ENCODE results near the gene PTBP2. TPM values are rescaled to one million over a fixed set of nuclear protein-coding genes. Genes with fewer than 3 reads are reported as not detected.

PTBP2 gene
- total RNA-seq, 1 donor from 2014 or later: 40.6 TPM

DNA sequence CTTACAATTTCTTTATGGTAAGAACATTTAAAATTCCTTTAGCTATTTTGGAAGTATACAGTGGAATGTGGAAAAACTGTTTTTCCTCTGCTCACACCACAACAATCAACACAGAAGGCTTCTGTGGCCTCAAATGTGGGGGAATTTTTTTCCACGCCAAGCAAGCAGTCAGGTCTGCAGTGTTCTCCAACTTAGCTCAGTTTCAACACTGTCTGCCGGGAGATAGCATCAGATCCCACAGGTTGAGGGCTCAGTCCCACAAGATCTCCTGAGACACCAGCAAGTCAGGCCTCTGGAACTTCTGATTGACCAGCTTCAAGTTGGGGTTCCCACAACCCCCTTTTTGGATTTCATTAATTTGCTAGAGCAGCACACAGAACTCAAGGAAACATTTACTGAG is 50.3 kb downstream of the PTBP2 start:
- no peaks in the 10 kb centered on the region for H3K27me3 Mint-ChIP-seq
- TF ChIP-seq, protein P1, sequence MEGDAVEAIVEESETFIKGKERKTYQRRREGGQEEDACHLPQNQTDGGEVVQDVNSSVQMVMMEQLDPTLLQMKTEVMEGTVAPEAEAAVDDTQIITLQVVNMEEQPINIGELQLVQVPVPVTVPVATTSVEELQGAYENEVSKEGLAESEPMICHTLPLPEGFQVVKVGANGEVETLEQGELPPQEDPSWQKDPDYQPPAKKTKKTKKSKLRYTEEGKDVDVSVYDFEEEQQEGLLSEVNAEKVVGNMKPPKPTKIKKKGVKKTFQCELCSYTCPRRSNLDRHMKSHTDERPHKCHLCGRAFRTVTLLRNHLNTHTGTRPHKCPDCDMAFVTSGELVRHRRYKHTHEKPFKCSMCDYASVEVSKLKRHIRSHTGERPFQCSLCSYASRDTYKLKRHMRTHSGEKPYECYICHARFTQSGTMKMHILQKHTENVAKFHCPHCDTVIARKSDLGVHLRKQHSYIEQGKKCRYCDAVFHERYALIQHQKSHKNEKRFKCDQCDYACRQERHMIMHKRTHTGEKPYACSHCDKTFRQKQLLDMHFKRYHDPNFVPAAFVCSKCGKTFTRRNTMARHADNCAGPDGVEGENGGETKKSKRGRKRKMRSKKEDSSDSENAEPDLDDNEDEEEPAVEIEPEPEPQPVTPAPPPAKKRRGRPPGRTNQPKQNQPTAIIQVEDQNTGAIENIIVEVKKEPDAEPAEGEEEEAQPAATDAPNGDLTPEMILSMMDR (conservative IDR thresholded peaks at IDR 0.05): no peak
- H3K4me3 Mint-ChIP-seq: no peak overlapping the region
- no peaks in the 10 kb centered on the region for H3K9me3 Mint-ChIP-seq
- no peaks in the 10 kb centered on the region for H3K4me1 Mint-ChIP-seq (ENCODE audit: unreplicated experiment)
- peaks cover 21% of the 10 kb centered on the region for H3K36me3 Mint-ChIP-seq
- no peak for DNase-seq (ENCODE audit: extremely low spot score, unreplicated experiment)
- H3K27ac Mint-ChIP-seq: no peak overlapping the region

DNA sequence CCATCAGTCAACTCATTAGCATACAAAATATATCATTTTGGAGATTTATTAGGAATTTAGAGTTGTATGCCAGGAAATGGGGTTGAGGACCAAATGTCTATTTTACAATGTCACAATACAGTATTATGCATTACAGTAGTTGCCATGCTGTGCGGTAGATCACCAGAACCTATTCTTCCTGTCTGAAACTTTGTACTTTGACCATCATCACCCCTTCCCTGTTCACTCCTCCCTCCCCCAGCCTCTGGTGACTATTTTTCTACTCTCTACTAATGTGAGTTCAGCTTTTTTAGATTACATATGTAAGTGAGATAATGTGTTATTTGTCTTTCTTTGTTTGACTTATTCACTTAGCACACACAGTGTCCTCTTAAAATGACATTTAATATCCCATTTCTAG is 50.8 kb downstream of the PTBP2 start:
- H3K9me3 Mint-ChIP-seq: no peaks in the 10 kb centered on the region
- no peak for DNase-seq (ENCODE audit: extremely low spot score, unreplicated experiment)
- H3K4me1 Mint-ChIP-seq (ENCODE audit: unreplicated experiment): no peaks in the 10 kb centered on the region
- peaks cover 21% of the 10 kb centered on the region for H3K36me3 Mint-ChIP-seq
- no peak overlapping the region for H3K4me3 Mint-ChIP-seq
- no peaks in the 10 kb centered on the region for H3K27me3 Mint-ChIP-seq
- H3K27ac Mint-ChIP-seq: no peak overlapping the region
- TF ChIP-seq, protein P1 (conservative IDR thresholded peaks at IDR 0.05): no peak

DNA sequence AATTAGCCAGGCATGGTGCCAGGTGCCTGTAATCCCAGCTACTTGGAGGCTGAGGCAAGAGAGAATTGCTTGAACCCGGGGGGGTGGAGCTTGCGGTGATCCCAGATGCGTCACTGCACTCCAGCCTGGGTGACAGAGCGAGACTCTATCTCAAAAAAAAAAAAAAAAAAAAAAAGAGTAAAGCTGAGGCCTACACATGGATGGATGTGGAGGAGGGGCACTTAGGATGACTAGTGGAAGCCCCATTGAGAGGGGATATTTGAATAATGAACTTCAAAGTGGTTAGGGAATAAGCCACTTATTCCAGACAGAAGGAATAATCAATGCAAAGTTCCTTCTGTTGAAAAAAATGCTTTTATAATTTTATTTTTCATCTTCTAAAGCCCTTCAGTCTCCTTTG is 51.4 kb downstream of the PTBP2 start:
- DNase-seq (ENCODE audit: extremely low spot score, unreplicated experiment): no peak

DNA sequence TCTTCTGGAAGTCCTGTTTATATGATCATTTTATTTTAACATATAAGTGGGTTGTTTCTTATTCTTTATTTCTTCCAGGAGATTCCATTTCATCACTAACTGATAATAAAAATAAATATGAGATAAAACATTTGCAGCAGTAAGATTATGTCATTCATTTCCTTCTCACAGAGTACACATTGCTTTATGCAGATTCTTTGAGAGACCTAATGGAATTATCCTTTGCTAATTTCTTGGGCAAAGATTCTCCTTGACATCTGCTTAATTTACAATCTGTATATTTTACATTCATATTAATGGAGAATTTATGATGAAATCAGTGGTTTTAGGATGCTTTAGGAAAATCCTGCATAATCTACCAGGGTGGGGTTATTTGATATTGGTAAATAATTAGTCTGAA is 60.6 kb downstream of the PTBP2 start:
- Mint-ChIP-seq H3K9me3 (no peaks in the 10 kb centered on the region), H3K36me3 (peaks cover 36% of the 10 kb centered on the region), H3K27me3 (no peaks in the 10 kb centered on the region)

More for the DNA sequence above, 51.4 kb downstream of the PTBP2 start:
- H3K27ac Mint-ChIP-seq: no peak overlapping the region
- H3K4me1 Mint-ChIP-seq (ENCODE audit: unreplicated experiment): no peaks in the 10 kb centered on the region
- no peaks in the 10 kb centered on the region for H3K27me3 Mint-ChIP-seq
- peaks cover 21% of the 10 kb centered on the region for H3K36me3 Mint-ChIP-seq
- TF ChIP-seq, protein P1 (conservative IDR thresholded peaks at IDR 0.05): no peak
- H3K4me3 Mint-ChIP-seq: no peak overlapping the region
- H3K9me3 Mint-ChIP-seq: no peaks in the 10 kb centered on the region

DNA sequence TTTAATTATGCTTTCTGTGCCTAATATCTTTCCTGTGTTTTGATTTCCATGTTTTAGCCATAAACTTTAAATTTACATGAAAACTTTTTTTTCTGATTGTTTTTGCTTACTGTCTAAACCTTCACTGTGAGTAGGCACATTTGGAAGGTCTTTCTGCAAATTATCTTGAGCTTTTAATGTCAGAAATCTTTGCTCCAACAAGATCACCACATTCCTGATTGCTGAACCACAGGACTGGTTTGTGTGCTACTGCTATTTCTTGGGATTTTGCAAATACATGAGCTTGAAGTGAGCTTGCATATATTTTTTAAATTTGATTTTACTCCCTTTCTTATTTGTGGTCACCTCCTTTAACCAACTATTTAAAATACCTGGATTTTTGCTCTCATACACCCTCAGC is 61.3 kb downstream of the PTBP2 start:
- Mint-ChIP-seq H3K4me1 (ENCODE audit: unreplicated experiment) (no peaks in the 10 kb centered on the region), H3K27ac (no peak overlapping the region), H3K9me3 (no peaks in the 10 kb centered on the region), H3K27me3 (no peaks in the 10 kb centered on the region), H3K4me3 (no peak overlapping the region), H3K36me3 (peaks cover 38% of the 10 kb centered on the region)
- DNase-seq (ENCODE audit: extremely low spot score, unreplicated experiment): no peak
- TF ChIP-seq, protein P1 (conservative IDR thresholded peaks at IDR 0.05): no peak

More for the DNA sequence above, 60.6 kb downstream of the PTBP2 start:
- H3K27ac Mint-ChIP-seq: no peak overlapping the region
- no peaks in the 10 kb centered on the region for H3K4me1 Mint-ChIP-seq (ENCODE audit: unreplicated experiment)
- no peak for DNase-seq (ENCODE audit: extremely low spot score, unreplicated experiment)
- TF ChIP-seq, protein P1 (conservative IDR thresholded peaks at IDR 0.05): no peak
- no peak overlapping the region for H3K4me3 Mint-ChIP-seq

DNA sequence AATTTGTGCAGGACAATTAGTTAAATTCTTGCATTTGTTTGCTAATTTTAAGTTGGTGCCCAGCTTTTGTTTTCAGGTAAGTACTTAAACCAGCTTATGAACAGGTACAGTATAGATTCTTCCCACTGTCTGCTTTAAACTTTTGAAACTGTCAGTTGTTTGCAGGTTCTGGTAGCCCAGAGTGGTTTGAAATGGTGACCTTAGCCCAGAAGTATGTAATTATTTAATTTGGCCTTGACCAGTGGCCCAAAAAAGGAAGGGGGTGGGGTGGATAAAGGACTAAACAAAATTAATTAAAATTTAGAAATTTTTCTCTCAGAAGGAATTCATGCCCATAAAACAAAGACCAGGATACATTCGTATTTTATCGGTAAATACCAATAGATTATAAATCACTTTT is 69.0 kb downstream of the PTBP2 start:
- Mint-ChIP-seq H3K36me3 (peaks cover 31% of the 10 kb centered on the region), H3K9me3 (no peaks in the 10 kb centered on the region), H3K27me3 (no peaks in the 10 kb centered on the region), H3K4me3 (no peak overlapping the region), H3K27ac (no peak overlapping the region), H3K4me1 (ENCODE audit: unreplicated experiment) (no peaks in the 10 kb centered on the region)
- no peak for DNase-seq (ENCODE audit: extremely low spot score, unreplicated experiment)
- TF ChIP-seq, protein P1 (conservative IDR thresholded peaks at IDR 0.05): no peak
